Measurements from ENCODE around the gene PDE1C.

The PDE1C gene

GRCh38 chr7:31935124-31936054 lies 134.8 kb downstream of the PDE1C start:
- no peak overlapping the region for H3K4me3 ChIP-seq (ENCODE audit: control insufficient read depth, low read depth, low read length)
- no peak for DNase-seq (ENCODE audit: low read depth)
- TF ChIP-seq CTCF (conservative IDR thresholded peaks at IDR 0.05; ENCODE audit: control insufficient read depth, insufficient read depth, low read depth, low read length): no peak

- no peak for TF ChIP-seq CTCF (conservative IDR thresholded peaks at IDR 0.05; ENCODE audit: control insufficient read depth, insufficient read depth, low read depth, low read length)
- no peak overlapping the region for H3K4me3 ChIP-seq (ENCODE audit: control insufficient read depth, low read depth, low read length)
- no peak for DNase-seq (ENCODE audit: low read depth)
These were observed 135.7 kb downstream of the PDE1C start for GRCh38 chr7:31934551-31934950.

- no peak for TF ChIP-seq CTCF (conservative IDR thresholded peaks at IDR 0.05; ENCODE audit: control insufficient read depth, insufficient read depth, low read depth, low read length)
- no peak for DNase-seq (ENCODE audit: low read depth)
These were observed 136.7 kb downstream of the PDE1C start for GRCh38 chr7:31933481-31933880.

GRCh38 chr7:31926991-31927584 lies 143.1 kb downstream of the PDE1C start:
- TF ChIP-seq CTCF (conservative IDR thresholded peaks at IDR 0.05; ENCODE audit: control insufficient read depth, insufficient read depth, low read depth, low read length): no peak
- H3K4me3 ChIP-seq (ENCODE audit: control insufficient read depth, low read depth, low read length): no peak overlapping the region
- DNase-seq (ENCODE audit: low read depth): no peak

More at GRCh38 chr7:31933481-31933880, 136.7 kb downstream of the PDE1C start:
- H3K4me3 ChIP-seq (ENCODE audit: control insufficient read depth, low read depth, low read length): no peak overlapping the region

GRCh38 chr7:31925753-31926454 lies 144.3 kb downstream of the PDE1C start:
- no peak overlapping the region for H3K4me3 ChIP-seq (ENCODE audit: control insufficient read depth, low read depth, low read length)
- TF ChIP-seq CTCF (conservative IDR thresholded peaks at IDR 0.05; ENCODE audit: control insufficient read depth, insufficient read depth, low read depth, low read length): no peak

GRCh38 chr7:31924251-31924650 lies 146.0 kb downstream of the PDE1C start:
- no peak overlapping the region for H3K4me3 ChIP-seq (ENCODE audit: control insufficient read depth, low read depth, low read length)
- TF ChIP-seq CTCF (conservative IDR thresholded peaks at IDR 0.05; ENCODE audit: control insufficient read depth, insufficient read depth, low read depth, low read length): no peak
- no peak for DNase-seq (ENCODE audit: low read depth)

More at GRCh38 chr7:31925753-31926454, 144.3 kb downstream of the PDE1C start:
- DNase-seq (ENCODE audit: low read depth): no peak
